NCI-H82 treated with DMSO at 0.1 percent for 48 hours (cell line): ENCODE measurements around the gene TRAPPC2.
"Not testable (repeated sequence)": the region's sequence is repeated elsewhere in the genome, so short reads cannot be mapped to it uniquely, and the experiment has no call there.

Experiments
- DNase-seq: peaks from one replicate; lab custom pipeline; 2025; ENCODE audit not compliant: unreplicated experiment; lab: John Stamatoyannopoulos, UW

The TRAPPC2 gene

GRCh38 chrX:13748486-13748885 lies 14.1 kb upstream of the TRAPPC2 start:
- DNase-seq = no peak

- no peak for DNase-seq
These were observed 13.4 kb upstream of the TRAPPC2 start for GRCh38 chrX:13747836-13748235.

GRCh38 chrX:13742397-13743176 lies 8.2 kb upstream of the TRAPPC2 start:
- DNase-seq = no peak

GRCh38 chrX:13741695-13742094 lies 7.3 kb upstream of the TRAPPC2 start:
- no peak for DNase-seq

- no peak for DNase-seq
These were observed 914 bp downstream of the TRAPPC2 start for GRCh38 chrX:13733506-13733905.

- no peak for DNase-seq
These were observed 2.0 kb downstream of the TRAPPC2 start for GRCh38 chrX:13732246-13733067.

GRCh38 chrX:13730523-13730922 lies 3.9 kb downstream of the TRAPPC2 start:
- DNase-seq = not testable (repeated sequence)

GRCh38 chrX:13726583-13726982 lies 7.8 kb downstream of the TRAPPC2 start:
- DNase-seq = not testable (repeated sequence)

- DNase-seq = not testable (repeated sequence)
These were observed 9.5 kb downstream of the TRAPPC2 start for GRCh38 chrX:13724878-13725277.

GRCh38 chrX:13721819-13722519 lies 12.5 kb downstream of the TRAPPC2 start:
- DNase-seq = no peak

GRCh38 chrX:13721371-13721770 lies 13.0 kb downstream of the TRAPPC2 start:
- DNase-seq = no peak

GRCh38 chrX:13719192-13719856 lies 15.1 kb downstream of the TRAPPC2 start:
- no peak for DNase-seq

GRCh38 chrX:13717700-13718472 lies 16.5 kb downstream of the TRAPPC2 start:
- DNase-seq = no peak

GRCh38 chrX:13716905-13717304 lies 17.5 kb downstream of the TRAPPC2 start:
- no peak for DNase-seq

GRCh38 chrX:13716455-13716854 lies 18.0 kb downstream of the TRAPPC2 start:
- no peak for DNase-seq

GRCh38 chrX:13711141-13711540 lies 23.3 kb downstream of the TRAPPC2 start:
- no peak for DNase-seq

GRCh38 chrX:13703589-13703988 lies 30.8 kb downstream of the TRAPPC2 start:
- DNase-seq = no peak

- DNase-seq = no peak
These were observed 31.3 kb downstream of the TRAPPC2 start for GRCh38 chrX:13703135-13703534.

GRCh38 chrX:13702111-13702789 lies 32.2 kb downstream of the TRAPPC2 start:
- DNase-seq = no peak

GRCh38 chrX:13700380-13700779 lies 34.0 kb downstream of the TRAPPC2 start:
- DNase-seq = no peak
